Ectodermal cell (in vitro differentiated cells): ENCODE results near the gene ZAR1. TPM values are rescaled to one million over a fixed set of nuclear protein-coding genes. Genes with fewer than 3 reads are reported as not detected.
"Not testable (repeated sequence)": the region's sequence is repeated elsewhere in the genome, so short reads cannot be mapped to it uniquely, and the experiment has no call there.

Experiments used
- H3K27ac ChIP-seq: 2 replicates; pipeline ENCODE4 v1.7.0; 2013; ENCODE audit warnings: mild to moderate bottlenecking, low read depth, low read length; ENCODE audit not compliant: insufficient read depth, poor library complexity, severe bottlenecking
- H3K27me3 ChIP-seq: 2 replicates; pipeline ENCODE4 v1.7.0; 2013; ENCODE audit warnings: mild to moderate bottlenecking, low read length; ENCODE audit not compliant: insufficient read depth, control insufficient read depth, poor library complexity, severe bottlenecking
- H3K36me3 ChIP-seq: one replicate; pipeline ENCODE4 v1.7.0; 2013; ENCODE audit warnings: low read length; ENCODE audit not compliant: control insufficient read depth, insufficient read depth
- H3K4me1 ChIP-seq: one replicate; pipeline ENCODE4 v1.7.0; 2013; ENCODE audit warnings: low read length; ENCODE audit not compliant: control insufficient read depth, insufficient read depth
- H3K4me3 ChIP-seq: 2 replicates; pipeline ENCODE4 v1.7.0; 2013; ENCODE audit warnings: low read depth, low read length, control low read depth; ENCODE audit not compliant: insufficient read depth
- H3K9me3 ChIP-seq: 2 replicates; pipeline ENCODE4 v1.7.0; 2013; ENCODE audit warnings: mild to moderate bottlenecking, low read length, moderate library complexity; ENCODE audit not compliant: control insufficient read depth
- WGBS, 2 experiments: methylation state at CpG; one replicate each; pipeline ENCODE4 v1.1.7; 2013; ENCODE audit warnings: missing lambda C conversion rate in 2 of 2; 5-methylcytosine and 5-hydroxymethylcytosine counted together
- polyA plus RNA-seq, 4 experiments: library from polyadenylated mRNA; stranded (reverse); fragments of 50-300 nt; gene quantifications; one replicate each; pipeline ENCODE4 v1.2.3, GENCODE V29; 2013

The ZAR1 gene, protein sequence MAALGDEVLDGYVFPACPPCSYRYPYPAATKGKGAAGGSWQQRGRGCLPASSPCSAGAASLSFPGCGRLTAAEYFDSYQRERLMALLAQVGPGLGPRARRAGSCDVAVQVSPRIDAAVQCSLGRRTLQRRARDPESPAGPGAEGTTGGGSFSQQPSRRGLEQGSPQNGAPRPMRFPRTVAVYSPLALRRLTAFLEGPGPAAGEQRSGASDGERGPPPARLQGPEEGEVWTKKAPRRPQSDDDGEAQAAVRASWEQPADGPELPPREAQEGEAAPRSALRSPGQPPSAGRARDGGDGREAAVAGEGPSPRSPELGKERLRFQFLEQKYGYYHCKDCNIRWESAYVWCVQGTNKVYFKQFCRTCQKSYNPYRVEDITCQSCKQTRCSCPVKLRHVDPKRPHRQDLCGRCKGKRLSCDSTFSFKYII
- polyA plus RNA-seq (2013, experiment 1 of 4), result not detected
- not detected for polyA plus RNA-seq (2013, experiment 2 of 4)
- not detected for polyA plus RNA-seq (2013, experiment 3 of 4)
- not detected for polyA plus RNA-seq (2013, experiment 4 of 4)

DNA sequence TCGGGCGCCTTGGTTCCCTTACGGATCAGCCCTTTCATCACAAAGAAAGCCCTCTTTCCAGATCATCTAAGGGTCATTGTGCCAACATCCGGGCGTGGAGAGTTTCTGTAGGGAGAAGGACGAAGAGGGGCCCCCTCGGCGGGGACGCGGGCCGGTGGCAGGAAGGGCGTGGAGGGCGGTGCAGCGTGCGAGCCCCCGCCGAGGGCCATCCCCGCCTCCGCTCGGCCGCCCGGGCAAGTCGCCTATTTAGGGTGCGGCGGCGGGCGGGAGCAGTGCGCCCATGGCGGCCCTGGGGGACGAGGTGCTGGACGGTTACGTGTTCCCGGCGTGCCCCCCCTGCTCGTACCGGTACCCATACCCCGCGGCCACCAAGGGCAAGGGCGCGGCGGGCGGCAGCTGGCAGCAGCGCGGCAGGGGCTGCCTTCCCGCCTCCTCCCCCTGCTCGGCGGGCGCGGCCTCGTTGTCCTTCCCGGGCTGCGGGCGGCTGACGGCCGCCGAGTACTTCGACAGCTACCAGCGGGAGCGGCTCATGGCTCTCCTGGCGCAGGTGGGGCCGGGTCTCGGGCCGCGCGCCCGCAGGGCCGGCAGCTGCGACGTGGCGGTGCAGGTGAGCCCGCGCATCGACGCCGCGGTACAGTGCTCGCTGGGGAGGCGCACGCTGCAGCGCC lies at the start of gene ZAR1:
TSS of gene ZAR1 (plus strand) at position 241 of the 668 bp plus-strand sequence. CDS start at position 281, 40 bp downstream.
- Histone ChIP-seq H3K4me1 (peaks cover 4% of the 10 kb centered on the region), H3K9me3 (no peaks in the 10 kb centered on the region), H3K36me3 (no peaks in the 10 kb centered on the region), H3K27ac (no peak within 1 kb of the TSS), H3K27me3 (peaks cover 49% of the 10 kb centered on the region), H3K4me3 (peak within 1 kb of the TSS; percentile 31)
- 4% methylated on average over 80 of the region's 80 CpGs for WGBS, 2 experiments

DNA sequence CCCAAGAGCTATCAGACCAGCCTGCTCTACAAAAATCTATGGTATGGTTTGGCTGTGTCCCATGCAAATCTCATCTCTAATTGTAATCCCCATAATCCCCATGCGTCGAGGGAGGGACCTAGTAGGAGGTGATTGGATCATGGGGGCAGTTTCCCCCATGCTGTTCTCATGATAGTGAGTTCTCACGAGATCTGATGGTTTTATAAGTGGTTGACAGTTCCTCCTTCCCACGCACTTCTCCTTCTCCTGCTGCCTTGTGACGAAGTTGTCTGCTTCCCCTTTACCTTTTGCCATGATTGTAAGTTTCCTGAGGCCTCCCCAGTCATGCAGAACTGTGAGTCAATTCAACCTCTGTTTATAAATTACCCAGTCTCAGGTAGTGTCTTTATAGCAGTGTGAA lies 49.1 kb upstream of the ZAR1 start:
- H3K4me3 ChIP-seq, H3K9me3 ChIP-seq, H3K27ac ChIP-seq, H3K4me1 ChIP-seq, H3K27me3 ChIP-seq, H3K36me3 ChIP-seq: not testable (repeated sequence)
- 80 to 83% methylated on average over 5 of the region's 5 CpGs for WGBS, 2 experiments

DNA sequence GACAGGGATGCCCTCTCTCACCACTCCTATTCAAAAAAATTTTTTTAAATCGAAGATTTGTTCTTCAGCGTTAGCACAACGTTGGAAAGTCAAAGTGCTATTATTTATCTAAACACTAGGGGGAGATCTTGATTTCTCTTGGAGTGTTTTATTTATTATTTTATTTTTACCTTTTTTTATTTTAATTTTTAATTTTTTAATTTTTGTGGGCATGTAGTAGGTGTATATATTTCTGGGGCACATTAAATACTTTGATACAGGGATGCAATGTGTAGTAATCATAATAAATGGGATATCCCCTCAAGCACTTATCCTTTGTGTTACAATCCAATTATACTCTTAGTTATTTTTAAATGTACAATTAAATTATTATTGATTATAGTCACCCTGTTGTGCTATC lies 44.3 kb upstream of the ZAR1 start:
- Histone ChIP-seq H3K4me1 (no peaks in the 10 kb centered on the region), H3K4me3 (no peak overlapping the region), H3K36me3 (no peaks in the 10 kb centered on the region), H3K27me3 (no peaks in the 10 kb centered on the region), H3K9me3 (no peaks in the 10 kb centered on the region), H3K27ac (no peak overlapping the region)
- WGBS, 2 experiments, result 40% methylated on average over 1 of the region's 3 CpGs; no CpG with 5 or more reads in 1 of the 2 experiments

DNA sequence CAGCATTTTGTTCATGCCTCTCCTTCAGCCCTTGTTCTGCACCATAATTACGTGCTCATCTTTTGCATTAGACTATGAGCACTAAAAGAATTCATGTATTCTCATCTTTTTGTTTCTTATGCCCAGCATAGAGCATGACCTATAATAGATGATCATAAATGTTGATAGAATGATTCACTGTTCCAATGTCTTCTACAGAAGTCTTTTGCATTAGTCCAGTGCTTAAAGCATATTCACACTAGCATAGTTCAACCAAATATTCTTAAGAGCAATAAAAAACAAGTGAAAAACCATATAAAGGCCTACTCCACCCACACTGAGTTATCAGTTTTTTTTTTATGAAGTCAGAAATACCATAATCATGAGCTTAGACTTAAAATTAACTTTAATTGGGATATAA lies 43.4 kb upstream of the ZAR1 start:
- Histone ChIP-seq H3K27me3 (no peaks in the 10 kb centered on the region), H3K4me3 (no peak overlapping the region), H3K36me3 (no peaks in the 10 kb centered on the region), H3K27ac (no peak overlapping the region), H3K4me1 (no peaks in the 10 kb centered on the region), H3K9me3 (no peaks in the 10 kb centered on the region)
- WGBS, 2 experiments, result 88 to 100% methylated on average over 1 of the region's 1 CpG

DNA sequence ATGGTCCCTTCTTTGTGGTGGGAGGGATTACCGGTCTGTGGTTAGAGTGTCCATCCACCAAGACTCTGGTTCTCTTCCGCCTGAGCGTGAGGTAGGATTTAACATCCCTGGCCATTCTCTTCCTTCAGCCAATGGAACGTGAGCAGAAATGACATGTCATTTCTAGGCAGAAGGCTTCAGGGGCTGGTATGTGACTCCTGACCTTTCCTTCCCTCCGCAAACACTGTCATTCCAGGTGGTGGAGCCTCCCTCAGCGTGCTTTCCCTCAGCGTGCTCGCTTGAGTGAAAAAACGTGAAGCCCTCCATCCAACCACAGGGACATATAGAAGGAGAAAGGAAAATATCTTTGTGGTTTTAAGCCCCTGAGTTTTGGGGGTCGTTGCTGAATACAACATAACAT lies 40.9 kb upstream of the ZAR1 start:
- no peaks in the 10 kb centered on the region for H3K9me3 ChIP-seq
- 88 to 96% methylated on average over 7 to 10 of the region's 10 CpGs for WGBS, 2 experiments
- H3K27ac ChIP-seq, result no peak overlapping the region
- no peaks in the 10 kb centered on the region for H3K27me3 ChIP-seq
- H3K4me3 ChIP-seq, result no peak overlapping the region
- H3K4me1 ChIP-seq, result no peaks in the 10 kb centered on the region
- H3K36me3 ChIP-seq, result no peaks in the 10 kb centered on the region

DNA sequence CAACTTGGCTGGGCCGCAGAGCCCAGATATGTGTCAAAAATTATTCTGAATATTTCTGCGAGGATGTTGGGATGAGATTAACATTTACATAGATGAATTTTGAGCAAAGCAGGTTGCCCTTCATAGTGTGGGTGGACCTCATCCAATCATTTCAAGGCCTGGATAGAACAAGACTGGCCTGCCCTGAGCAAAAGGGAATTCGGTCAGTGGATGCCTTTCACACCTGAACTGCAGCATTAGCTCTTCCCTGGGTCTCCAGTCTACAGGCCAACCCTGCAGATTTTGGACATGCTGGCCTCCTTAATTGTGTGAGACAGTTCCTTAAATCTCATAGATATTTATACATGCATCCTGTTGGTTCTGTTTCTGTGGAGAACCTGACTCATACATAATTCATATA lies 39.3 kb upstream of the ZAR1 start:
- 93 to 96% methylated on average over 3 of the region's 3 CpGs for WGBS, 2 experiments
- no peaks in the 10 kb centered on the region for H3K36me3 ChIP-seq
- H3K9me3 ChIP-seq, result no peaks in the 10 kb centered on the region
- H3K4me3 ChIP-seq, result no peak overlapping the region
- H3K27ac ChIP-seq, result no peak overlapping the region
- H3K4me1 ChIP-seq, result no peaks in the 10 kb centered on the region
- H3K27me3 ChIP-seq, result no peaks in the 10 kb centered on the region

DNA sequence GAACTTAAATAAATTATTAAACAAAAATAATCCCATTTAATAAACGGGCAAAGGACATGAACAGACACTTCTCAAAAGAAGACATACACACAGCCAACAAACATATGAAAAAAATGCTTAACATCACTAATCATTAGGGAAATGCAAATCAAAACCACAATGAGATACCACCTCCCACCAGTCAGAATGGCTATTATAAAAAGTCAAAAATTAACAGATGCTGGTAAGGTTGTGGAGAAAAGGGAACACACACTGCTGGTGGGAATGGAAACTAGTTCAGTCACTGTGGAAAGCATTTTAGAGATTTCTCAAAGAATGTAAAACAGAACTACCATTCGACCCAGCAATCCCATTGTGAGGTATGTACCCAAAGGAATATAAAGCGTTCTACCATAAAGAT lies 38.4 kb upstream of the ZAR1 start:
- H3K27me3 ChIP-seq, H3K4me1 ChIP-seq, H3K27ac ChIP-seq, H3K9me3 ChIP-seq, H3K36me3 ChIP-seq, H3K4me3 ChIP-seq: not testable (repeated sequence)
- WGBS, 2 experiments, result 83 to 88% methylated on average over 3 of the region's 3 CpGs

DNA sequence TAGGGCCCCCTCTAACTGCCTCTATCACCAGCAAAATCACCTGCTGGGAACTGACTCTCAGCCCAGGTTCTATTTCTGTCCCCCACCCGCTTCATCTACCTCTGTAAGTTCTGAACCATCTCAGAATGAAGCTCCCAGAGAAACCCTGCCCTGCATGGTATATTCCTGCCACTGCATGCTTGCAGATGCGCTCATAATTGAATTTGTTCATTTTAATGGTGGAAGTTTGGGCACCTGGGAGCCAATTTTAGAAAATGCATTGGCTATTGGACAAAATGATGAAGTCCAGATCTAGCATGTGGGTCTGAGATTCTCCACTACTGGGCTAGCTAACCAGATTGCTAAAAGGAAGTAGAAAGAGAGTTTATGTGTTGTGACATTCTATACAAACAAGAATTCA lies 35.5 kb upstream of the ZAR1 start:
- Histone ChIP-seq H3K36me3 (no peaks in the 10 kb centered on the region), H3K9me3 (no peaks in the 10 kb centered on the region), H3K4me3 (no peak overlapping the region), H3K4me1 (no peaks in the 10 kb centered on the region), H3K27ac (no peak overlapping the region), H3K27me3 (no peaks in the 10 kb centered on the region)
- WGBS, 2 experiments, result 92 to 95% methylated on average over 2 of the region's 2 CpGs

DNA sequence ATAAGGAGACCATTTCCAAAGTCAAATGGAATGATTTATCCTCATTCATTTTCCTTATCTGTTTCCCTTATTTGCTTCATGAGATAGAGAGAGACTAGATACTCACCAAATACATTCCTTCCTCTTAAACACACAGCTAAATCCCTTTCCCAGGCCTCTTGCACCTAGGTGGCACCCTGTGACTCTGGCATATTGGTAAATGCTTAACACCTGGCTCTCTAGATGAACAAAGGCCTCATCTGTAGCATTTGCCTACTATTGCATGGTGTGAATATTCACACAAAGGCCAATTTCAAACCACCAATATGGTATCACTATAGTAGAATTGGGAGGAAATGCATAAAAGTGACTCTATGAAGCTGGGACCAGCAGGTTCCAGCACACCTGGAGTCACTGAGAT lies 29.1 kb upstream of the ZAR1 start:
- H3K27ac ChIP-seq, result no peak overlapping the region
- H3K36me3 ChIP-seq, result no peaks in the 10 kb centered on the region
- H3K4me1 ChIP-seq, result no peaks in the 10 kb centered on the region
- no peaks in the 10 kb centered on the region for H3K9me3 ChIP-seq
- H3K27me3 ChIP-seq, result no peaks in the 10 kb centered on the region
- H3K4me3 ChIP-seq, result no peak overlapping the region

DNA sequence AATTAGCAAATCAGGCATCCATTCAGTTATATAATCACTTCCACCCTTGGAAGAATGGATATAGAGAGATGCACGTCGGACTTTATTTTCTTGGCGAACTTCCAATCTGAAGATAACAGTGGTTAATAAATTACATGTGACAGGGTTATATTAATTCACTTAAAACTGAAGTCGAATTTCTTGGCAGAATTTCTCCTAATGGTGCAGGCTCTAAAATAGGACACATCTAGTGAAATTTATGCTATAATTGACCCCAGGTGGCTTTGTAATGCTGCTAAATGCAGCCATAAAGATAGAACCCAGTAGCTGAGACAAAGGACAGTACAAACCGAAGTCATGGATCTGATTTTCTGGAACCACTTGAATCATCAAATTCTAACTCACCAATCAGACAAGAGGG lies 27.7 kb upstream of the ZAR1 start:
- H3K4me1 ChIP-seq, result no peaks in the 10 kb centered on the region
- no peak overlapping the region for H3K4me3 ChIP-seq
- WGBS, 2 experiments, result 93 to 96% methylated on average over 5 of the region's 5 CpGs
- no peaks in the 10 kb centered on the region for H3K9me3 ChIP-seq
- H3K36me3 ChIP-seq, result no peaks in the 10 kb centered on the region
- H3K27ac ChIP-seq, result no peak overlapping the region
- H3K27me3 ChIP-seq, result no peaks in the 10 kb centered on the region
